GM12878 (cell line): ENCODE measurements around the gene KCNQ1.

Experiments
- ASH2L ChIP-seq: fragments of 300-600, 200-600 bp; sonication (generic); IDR thresholded peaks from 2 replicates; pipeline ENCODE4 v1.6.1; 2017; ENCODE audit warnings: low read depth, mild to moderate bottlenecking, borderline replicate concordance
- CREM ChIP-seq: IDR thresholded peaks from 2 replicates; pipeline ENCODE4 v1.6.1; 2014; ENCODE audit warnings: antibody characterized with exemption, low read depth
- CTCF ChIP-seq, 3 experiments: IDR thresholded peaks in 2 of 3; conservative IDR thresholded peaks in 1 of 3; 2 replicates each; pipeline ENCODE4 v1.5.1; 2011; ENCODE audit warnings: low read depth in 3 of 3, low read length in 3 of 3, mild to moderate bottlenecking in 3 of 3, control low read depth in 2 of 3, moderate library complexity in 2 of 3, inconsistent platforms in 1 of 3, mixed read lengths in 1 of 3; ENCODE audit not compliant: control insufficient read depth in 2 of 3, insufficient read depth in 1 of 3; ENCODE audit errors: extremely low read depth in 1 of 3
- MYC ChIP-seq: IDR thresholded peaks from 2 replicates; pipeline ENCODE4 v1.6.1; 2011; ENCODE audit warnings: mild to moderate bottlenecking, low read length, moderate library complexity, inconsistent platforms; ENCODE audit not compliant: insufficient read depth, insufficient replicate concordance, insufficient read length, severe bottlenecking
- RAD21 ChIP-seq: IDR thresholded peaks from 2 replicates; pipeline ENCODE4 v1.6.1; 2011; ENCODE audit warnings: mild to moderate bottlenecking, low read depth, low read length, moderate library complexity; ENCODE audit not compliant: insufficient read depth
- SP1 ChIP-seq: IDR thresholded peaks from one replicate; pipeline ENCODE4 v1.6.1; 2011; ENCODE audit warnings: low read depth, low read length
- TAF1 ChIP-seq: IDR thresholded peaks from 2 replicates; pipeline ENCODE4 v1.6.1; 2011; ENCODE audit warnings: mild to moderate bottlenecking, low read depth, low read length, borderline replicate concordance
- TCF7 ChIP-seq: IDR thresholded peaks from 2 replicates; pipeline ENCODE4 v1.6.1; 2014; ENCODE audit warnings: antibody characterized with exemption, borderline replicate concordance
- ZBTB33 ChIP-seq: fragments of 450-650 bp; IDR thresholded peaks from 2 replicates; pipeline ENCODE4 v1.6.1; 2017; ENCODE audit warnings: mild to moderate bottlenecking
- ZNF384 ChIP-seq: IDR thresholded peaks from 2 replicates; pipeline ENCODE4 v1.6.1; 2012; ENCODE audit warnings: low read depth, mild to moderate bottlenecking, low read length, improper control_type of control experiment, borderline replicate concordance
- ZNF592 ChIP-seq: fragments of 450-650 bp; IDR thresholded peaks from 2 replicates; pipeline ENCODE4 v1.6.1; 2017; ENCODE audit warnings: mild to moderate bottlenecking, moderate library complexity

GRCh38 chr11:2511421-2512369 is 66.9 kb downstream of the KCNQ1 start:
- TF ChIP-seq CREM = no peak
- TF ChIP-seq TAF1 = no peak
- TF ChIP-seq SP1 = no peak
- TF ChIP-seq ZNF592 = no peak
- TF ChIP-seq RAD21 = no peak
- no peak for TF ChIP-seq MYC
- no peak for TF ChIP-seq ASH2L
- no peak for TF ChIP-seq ZBTB33
- TF ChIP-seq CTCF (IDR thresholded peaks at IDR 0.05 in 2 of 3, conservative IDR thresholded peaks at IDR 0.05 in 1 of 3; ENCODE audit: control insufficient read depth in 2 of 3, extremely low read depth in 1 of 3, insufficient read depth in 1 of 3, low read depth in 3 of 3, low read length in 3 of 3) = no peak
- no peak for TF ChIP-seq TCF7
- no peak for TF ChIP-seq ZNF384
